Amygdala (tissue), 56 donors: Measurements from ENCODE around the gene UBE2D2.

Source experiments
- DNase-seq, 56 donors: peaks; one replicate each; lab custom pipeline; 2025; lab: John Stamatoyannopoulos, UW

The UBE2D2 gene

GRCh38 chr5:139634541-139634940, 73.4 kb downstream of the UBE2D2 start:
- no peak for DNase-seq

GRCh38 chr5:139635191-139635590, 74.1 kb downstream of the UBE2D2 start:
- no peak for DNase-seq

GRCh38 chr5:139635606-139636206, 74.6 kb downstream of the UBE2D2 start:
- peak in 18 of 56 donors; percentile 22 to 66 (median 46) for DNase-seq

GRCh38 chr5:139636207-139636792, 75.2 kb downstream of the UBE2D2 start:
- DNase-seq = no peak

- DNase-seq = no peak
Measured at GRCh38 chr5:139636975-139637408, 75.9 kb downstream of the UBE2D2 start.

GRCh38 chr5:139637438-139638089, 76.4 kb downstream of the UBE2D2 start:
- peak in 42 of 56 donors; percentile 50 to 86 (median 72) for DNase-seq

GRCh38 chr5:139638090-139638735, 77.1 kb downstream of the UBE2D2 start:
- peak in 50 of 56 donors; percentile 52 to 91 (median 78) for DNase-seq

- DNase-seq = no peak
Measured at GRCh38 chr5:139638736-139639618, 77.8 kb downstream of the UBE2D2 start.

GRCh38 chr5:139639619-139640380, 78.7 kb downstream of the UBE2D2 start:
- peak in 15 of 56 donors; percentile 25 to 65 (median 45) for DNase-seq

GRCh38 chr5:139640421-139641115, 79.4 kb downstream of the UBE2D2 start:
- DNase-seq = no peak

GRCh38 chr5:139641116-139642080, 80.3 kb downstream of the UBE2D2 start:
- DNase-seq = no peak

GRCh38 chr5:139642213-139642612, 81.1 kb downstream of the UBE2D2 start:
- DNase-seq = no peak

GRCh38 chr5:139642891-139643871, 82.0 kb downstream of the UBE2D2 start:
- DNase-seq = no peak

- DNase-seq = no peak
Measured at GRCh38 chr5:139644001-139644456, 82.9 kb downstream of the UBE2D2 start.

- DNase-seq = no peak
Measured at GRCh38 chr5:139644646-139645429, 83.7 kb downstream of the UBE2D2 start.

GRCh38 chr5:139645430-139645871, 84.3 kb downstream of the UBE2D2 start:
- DNase-seq = no peak
